ENCODE data around the gene ZNF511. TPM values are rescaled to one million over a fixed set of nuclear protein-coding genes. Genes with fewer than 3 reads are reported as not detected.

Gene ZNF511
- total and polyA plus RNA-seq, 4 donors: 13.7 to 31.8 (median 24.2) TPM

GRCh38 chr10:133283931-133284330, 24.8 kb upstream of the ZNF511 start:
- Histone ChIP-seq H3K4me3 (ENCODE audit: low read depth in 1 of 3, low read length in 3 of 3) (no peak overlapping the region), H3K9ac (ENCODE audit: low read depth in 1 of 2, low read length in 2 of 2) (no peak overlapping the region), H3K27me3 (ENCODE audit: control insufficient read depth in 4 of 4, insufficient read depth in 4 of 4, low read length in 3 of 4) (no peaks in the 10 kb centered on the region), H3K9me3 (ENCODE audit: control insufficient read depth in 4 of 4, low read length in 3 of 4) (no peaks in the 10 kb centered on the region), H3K27ac (ENCODE audit: low read depth in 1 of 2, low read length in 2 of 2) (no peak overlapping the region), H3K4me1 (ENCODE audit: control insufficient read depth in 4 of 4, insufficient read depth in 4 of 4, low read length in 3 of 4) (peaks cover 0 to 16% (median 10%) of the 10 kb centered on the region in 4 donors), H3K36me3 (ENCODE audit: control insufficient read depth in 4 of 4, insufficient read depth in 3 of 4, low read depth in 1 of 4, low read length in 3 of 4) (peaks cover 36 to 84% (median 53%) of the 10 kb centered on the region in 4 donors)
- TF ChIP-seq, protein P1, sequence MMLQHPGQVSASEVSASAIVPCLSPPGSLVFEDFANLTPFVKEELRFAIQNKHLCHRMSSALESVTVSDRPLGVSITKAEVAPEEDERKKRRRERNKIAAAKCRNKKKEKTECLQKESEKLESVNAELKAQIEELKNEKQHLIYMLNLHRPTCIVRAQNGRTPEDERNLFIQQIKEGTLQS (IDR thresholded peaks at IDR 0.05): no peak
- TF ChIP-seq RAD21 (IDR thresholded peaks at IDR 0.05) (no peak), RXRA (IDR thresholded peaks at IDR 0.05) (no peak), FOXA2 (IDR thresholded peaks at IDR 0.05) (no peak), JUND (IDR thresholded peaks at IDR 0.05) (no peak), TAF1 (conservative IDR thresholded peaks at IDR 0.05) (no peak), NR2F2 (IDR thresholded peaks at IDR 0.05) (no peak), HNF4A (conservative IDR thresholded peaks at IDR 0.05) (no peak), FOXA1 (IDR thresholded peaks at IDR 0.05) (no peak), YY1 (IDR thresholded peaks at IDR 0.05) (no peak)
- TF ChIP-seq, protein P2, sequence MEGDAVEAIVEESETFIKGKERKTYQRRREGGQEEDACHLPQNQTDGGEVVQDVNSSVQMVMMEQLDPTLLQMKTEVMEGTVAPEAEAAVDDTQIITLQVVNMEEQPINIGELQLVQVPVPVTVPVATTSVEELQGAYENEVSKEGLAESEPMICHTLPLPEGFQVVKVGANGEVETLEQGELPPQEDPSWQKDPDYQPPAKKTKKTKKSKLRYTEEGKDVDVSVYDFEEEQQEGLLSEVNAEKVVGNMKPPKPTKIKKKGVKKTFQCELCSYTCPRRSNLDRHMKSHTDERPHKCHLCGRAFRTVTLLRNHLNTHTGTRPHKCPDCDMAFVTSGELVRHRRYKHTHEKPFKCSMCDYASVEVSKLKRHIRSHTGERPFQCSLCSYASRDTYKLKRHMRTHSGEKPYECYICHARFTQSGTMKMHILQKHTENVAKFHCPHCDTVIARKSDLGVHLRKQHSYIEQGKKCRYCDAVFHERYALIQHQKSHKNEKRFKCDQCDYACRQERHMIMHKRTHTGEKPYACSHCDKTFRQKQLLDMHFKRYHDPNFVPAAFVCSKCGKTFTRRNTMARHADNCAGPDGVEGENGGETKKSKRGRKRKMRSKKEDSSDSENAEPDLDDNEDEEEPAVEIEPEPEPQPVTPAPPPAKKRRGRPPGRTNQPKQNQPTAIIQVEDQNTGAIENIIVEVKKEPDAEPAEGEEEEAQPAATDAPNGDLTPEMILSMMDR (IDR thresholded peaks at IDR 0.05; ENCODE audit: low read depth, low read length, missing input control): no peak
- WGBS: 96% methylated on average over 24 of the region's 24 CpGs
- no peak for DNase-seq (ENCODE audit: low spot score)

DNA sequence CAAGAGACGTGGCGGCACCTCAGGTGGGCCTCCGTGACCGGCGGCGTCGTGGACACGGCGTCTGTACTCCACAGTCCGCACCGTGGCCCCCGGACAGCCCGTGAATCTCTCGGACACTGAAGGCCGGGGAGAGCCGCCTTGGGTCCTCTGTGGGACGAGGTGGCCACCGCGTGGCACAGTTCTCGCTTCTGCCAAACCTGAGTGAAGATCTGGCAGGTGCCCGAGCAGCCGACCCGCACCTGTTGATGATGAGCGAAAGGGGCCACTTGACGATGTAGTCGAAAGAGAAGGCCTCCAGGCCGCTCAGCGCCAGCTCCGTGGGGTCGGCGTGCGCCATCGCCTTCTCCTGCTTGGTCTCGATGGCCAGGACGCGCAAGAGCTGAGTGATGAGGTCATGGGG, 23.5 kb upstream of the ZNF511 start:
- H3K27me3 ChIP-seq (ENCODE audit: control insufficient read depth in 4 of 4, insufficient read depth in 4 of 4, low read length in 3 of 4): no peaks in the 10 kb centered on the region
- DNase-seq (ENCODE audit: low spot score): no peak
- no peak overlapping the region for H3K4me3 ChIP-seq (ENCODE audit: low read depth in 1 of 3, low read length in 3 of 3)
- no peak overlapping the region for H3K27ac ChIP-seq (ENCODE audit: low read depth in 1 of 2, low read length in 2 of 2)
- TF ChIP-seq EGR1 (IDR thresholded peaks at IDR 0.05; ENCODE audit: low read depth in 2 of 2): no peak
- TF ChIP-seq, protein P2 (IDR thresholded peaks at IDR 0.05; ENCODE audit: low read depth, low read length, missing input control): no peak
- TF ChIP-seq TAF1 (conservative IDR thresholded peaks at IDR 0.05): no peak
- TF ChIP-seq, protein P3, sequence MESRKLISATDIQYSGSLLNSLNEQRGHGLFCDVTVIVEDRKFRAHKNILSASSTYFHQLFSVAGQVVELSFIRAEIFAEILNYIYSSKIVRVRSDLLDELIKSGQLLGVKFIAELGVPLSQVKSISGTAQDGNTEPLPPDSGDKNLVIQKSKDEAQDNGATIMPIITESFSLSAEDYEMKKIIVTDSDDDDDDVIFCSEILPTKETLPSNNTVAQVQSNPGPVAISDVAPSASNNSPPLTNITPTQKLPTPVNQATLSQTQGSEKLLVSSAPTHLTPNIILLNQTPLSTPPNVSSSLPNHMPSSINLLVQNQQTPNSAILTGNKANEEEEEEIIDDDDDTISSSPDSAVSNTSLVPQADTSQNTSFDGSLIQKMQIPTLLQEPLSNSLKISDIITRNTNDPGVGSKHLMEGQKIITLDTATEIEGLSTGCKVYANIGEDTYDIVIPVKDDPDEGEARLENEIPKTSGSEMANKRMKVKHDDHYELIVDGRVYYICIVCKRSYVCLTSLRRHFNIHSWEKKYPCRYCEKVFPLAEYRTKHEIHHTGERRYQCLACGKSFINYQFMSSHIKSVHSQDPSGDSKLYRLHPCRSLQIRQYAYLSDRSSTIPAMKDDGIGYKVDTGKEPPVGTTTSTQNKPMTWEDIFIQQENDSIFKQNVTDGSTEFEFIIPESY (IDR thresholded peaks at IDR 0.05): no peak
- no peak for TF ChIP-seq JUND (IDR thresholded peaks at IDR 0.05)
- TF ChIP-seq HNF4A (conservative IDR thresholded peaks at IDR 0.05): no peak
- no peak for TF ChIP-seq GABPA (IDR thresholded peaks at IDR 0.05 in 1 of 2, conservative IDR thresholded peaks at IDR 0.05 in 1 of 2)
- no peak for TF ChIP-seq RAD21 (IDR thresholded peaks at IDR 0.05)
- TF ChIP-seq, protein P1 (IDR thresholded peaks at IDR 0.05): no peak
- peaks cover 40 to 87% (median 60%) of the 10 kb centered on the region in 4 donors for H3K36me3 ChIP-seq (ENCODE audit: control insufficient read depth in 4 of 4, insufficient read depth in 3 of 4, low read depth in 1 of 4, low read length in 3 of 4)
- 96% methylated on average over 36 of the region's 36 CpGs for WGBS
- H3K9ac ChIP-seq (ENCODE audit: low read depth in 1 of 2, low read length in 2 of 2): no peak overlapping the region
- H3K9me3 ChIP-seq (ENCODE audit: control insufficient read depth in 4 of 4, low read length in 3 of 4): no peaks in the 10 kb centered on the region
- H3K4me1 ChIP-seq (ENCODE audit: control insufficient read depth in 4 of 4, insufficient read depth in 4 of 4, low read length in 3 of 4): peaks cover 0 to 4% (median under 1%) of the 10 kb centered on the region in 4 donors
